Activated naive CD4-positive, alpha-beta T cell treated with anti-CD3 and anti-CD28 coated beads, Interleukin-2, amount 50 U/mL, for 72 hours (primary cell): Measurements from ENCODE around the gene PTPRT. TPM values are rescaled to one million over a fixed set of nuclear protein-coding genes. Genes with fewer than 3 reads are reported as not detected.

Source experiments
- ATAC-seq, 2 donors: fragments of 150-1000 bp; cut with Tn5 transposase; 2 replicates each; pipeline ENCODE4 v1.10.0; 2021; ENCODE audit warnings: mild to moderate bottlenecking in 2 of 2, moderate library complexity in 2 of 2
- DNase-seq, 2 donors: peaks; one replicate each; pipeline ENCODE4 v3.0.0; 2021 to 2022; ENCODE audit warnings: low spot score in 2 of 2
- H3K27ac Mint-ChIP-seq, 2 donors: one replicate each; pipeline ENCODE4 v1.8.0; 2022; ENCODE audit warnings: mild to moderate bottlenecking in 2 of 2, mixed read lengths in 2 of 2
- H3K36me3 Mint-ChIP-seq, 2 donors: one replicate each; pipeline ENCODE4 v1.8.0; 2022; ENCODE audit warnings: mixed read lengths in 2 of 2
- H3K9me3 Mint-ChIP-seq, 2 donors: one replicate each; pipeline ENCODE4 v1.8.0; 2022; ENCODE audit warnings: mixed read lengths in 2 of 2
- total RNA-seq, 2 donors: library from RNA; stranded (reverse); gene quantifications; one replicate each; pipeline ENCODE4 v1.2.3, GENCODE V29; 2022

The PTPRT gene
- total RNA-seq, result not detected

GRCh38 chr20:43189554-43190331 is at the start of gene PTPRT:
TSS of gene PTPRT (minus strand) at chr20:43189906. CDS start at chr20:43189733, 173 bp downstream.
- no peak for ATAC-seq

GRCh38 chr20:43238833-43239232 is 49.1 kb upstream of the PTPRT start:
- H3K36me3 Mint-ChIP-seq, result peaks cover 0 to 7% of the 10 kb centered on the region in 2 donors
- H3K9me3 Mint-ChIP-seq, result peaks cover 0 to 9% of the 10 kb centered on the region in 2 donors
- no peak for ATAC-seq
- no peak for DNase-seq
- no peak overlapping the region for H3K27ac Mint-ChIP-seq

More at GRCh38 chr20:43189554-43190331, at the start of gene PTPRT:
- DNase-seq, result no peak
- H3K27ac Mint-ChIP-seq, result no peak within 1 kb of the TSS
- H3K9me3 Mint-ChIP-seq, result no peaks in the 10 kb centered on the region
- H3K36me3 Mint-ChIP-seq, result no peaks in the 10 kb centered on the region

GRCh38 chr20:43238266-43238665 is 48.6 kb upstream of the PTPRT start:
- DNase-seq, result no peak
- H3K36me3 Mint-ChIP-seq, result peaks cover 0 to 7% of the 10 kb centered on the region in 2 donors
- peak overlapping the region in 1 of 2 donors; percentile 39 for H3K27ac Mint-ChIP-seq
- peaks cover 0 to 9% of the 10 kb centered on the region in 2 donors for H3K9me3 Mint-ChIP-seq
- ATAC-seq, result no peak

GRCh38 chr20:43237651-43238168 is 48.0 kb upstream of the PTPRT start:
- Mint-ChIP-seq H3K36me3 (peaks cover 0 to 7% of the 10 kb centered on the region in 2 donors), H3K27ac (peak overlapping the region in 1 of 2 donors; percentile 39), H3K9me3 (peaks cover 0 to 9% of the 10 kb centered on the region in 2 donors)
- DNase-seq, result no peak
- ATAC-seq, result no peak

GRCh38 chr20:43235998-43236397 is 46.3 kb upstream of the PTPRT start:
- ATAC-seq (no peak), DNase-seq (no peak)
- H3K9me3 Mint-ChIP-seq, result peaks cover 0 to 9% of the 10 kb centered on the region in 2 donors
- no peak overlapping the region for H3K27ac Mint-ChIP-seq
- peaks cover 0 to 7% of the 10 kb centered on the region in 2 donors for H3K36me3 Mint-ChIP-seq

GRCh38 chr20:43231829-43232228 is 42.1 kb upstream of the PTPRT start:
- H3K36me3 Mint-ChIP-seq, result no peaks in the 10 kb centered on the region
- no peak for ATAC-seq
- H3K27ac Mint-ChIP-seq, result no peak overlapping the region
- DNase-seq, result no peak
- no peaks in the 10 kb centered on the region for H3K9me3 Mint-ChIP-seq

GRCh38 chr20:43229696-43230095 is 40.0 kb upstream of the PTPRT start:
- Mint-ChIP-seq H3K27ac (no peak overlapping the region), H3K9me3 (no peaks in the 10 kb centered on the region), H3K36me3 (no peaks in the 10 kb centered on the region)
- ATAC-seq (no peak), DNase-seq (no peak)

- no peak for ATAC-seq
- DNase-seq, result no peak
- Mint-ChIP-seq H3K9me3 (no peaks in the 10 kb centered on the region), H3K27ac (no peak overlapping the region), H3K36me3 (no peaks in the 10 kb centered on the region)
Observed at GRCh38 chr20:43220612-43221011, 30.9 kb upstream of the PTPRT start.

GRCh38 chr20:43210901-43211300 is 21.2 kb upstream of the PTPRT start:
- ATAC-seq (no peak), DNase-seq (no peak)
- Mint-ChIP-seq H3K36me3 (no peaks in the 10 kb centered on the region), H3K27ac (no peak overlapping the region), H3K9me3 (peaks cover 0 to 10% of the 10 kb centered on the region in 2 donors)

- Mint-ChIP-seq H3K27ac (no peak overlapping the region), H3K36me3 (no peaks in the 10 kb centered on the region), H3K9me3 (peaks cover 3 to 13% of the 10 kb centered on the region in 2 donors)
- ATAC-seq (no peak), DNase-seq (no peak)
Observed at GRCh38 chr20:43209831-43210230, 20.1 kb upstream of the PTPRT start.

- no peak overlapping the region for H3K27ac Mint-ChIP-seq
- H3K36me3 Mint-ChIP-seq, result no peaks in the 10 kb centered on the region
- ATAC-seq, result no peak
- no peak for DNase-seq
- H3K9me3 Mint-ChIP-seq, result peaks cover 3 to 9% of the 10 kb centered on the region in 2 donors
Observed at GRCh38 chr20:43205699-43206098, 16.0 kb upstream of the PTPRT start.

- ATAC-seq, result no peak
- no peaks in the 10 kb centered on the region for H3K36me3 Mint-ChIP-seq
Observed at GRCh38 chr20:43202100-43202499, 12.4 kb upstream of the PTPRT start.

GRCh38 chr20:43198607-43199006 is 8.9 kb upstream of the PTPRT start:
- Mint-ChIP-seq H3K9me3 (no peaks in the 10 kb centered on the region), H3K27ac (no peak overlapping the region), H3K36me3 (no peaks in the 10 kb centered on the region)
- DNase-seq (no peak), ATAC-seq (no peak)

More at GRCh38 chr20:43202100-43202499, 12.4 kb upstream of the PTPRT start:
- DNase-seq, result no peak
- Mint-ChIP-seq H3K9me3 (peaks cover 3 to 5% of the 10 kb centered on the region in 2 donors), H3K27ac (no peak overlapping the region)

GRCh38 chr20:43196243-43196642 is 6.5 kb upstream of the PTPRT start:
- H3K36me3 Mint-ChIP-seq, result no peaks in the 10 kb centered on the region
- ATAC-seq (no peak), DNase-seq (no peak)
- no peak overlapping the region for H3K27ac Mint-ChIP-seq
- H3K9me3 Mint-ChIP-seq, result no peaks in the 10 kb centered on the region

GRCh38 chr20:43194137-43194536 is 4.4 kb upstream of the PTPRT start:
- no peaks in the 10 kb centered on the region for H3K36me3 Mint-ChIP-seq
- H3K27ac Mint-ChIP-seq, result no peak overlapping the region
- ATAC-seq (no peak), DNase-seq (no peak)
- no peaks in the 10 kb centered on the region for H3K9me3 Mint-ChIP-seq

- Mint-ChIP-seq H3K9me3 (no peaks in the 10 kb centered on the region), H3K36me3 (no peaks in the 10 kb centered on the region), H3K27ac (no peak overlapping the region)
- DNase-seq (no peak), ATAC-seq (no peak)
Observed at GRCh38 chr20:43193443-43193842, 3.7 kb upstream of the PTPRT start.

GRCh38 chr20:43191946-43192863 is 2.5 kb upstream of the PTPRT start:
- Mint-ChIP-seq H3K27ac (no peak overlapping the region), H3K36me3 (no peaks in the 10 kb centered on the region), H3K9me3 (no peaks in the 10 kb centered on the region)
- peak in 1 of 2 donors; percentile 16 for DNase-seq
- peak in 1 of 2 donors; percentile 50 for ATAC-seq
